Mesodermal cell (in vitro differentiated cells): Measurements from ENCODE around the gene TOGARAM1. TPM values are rescaled to one million over a fixed set of nuclear protein-coding genes. Genes with fewer than 3 reads are reported as not detected.
A peak's percentile ranks its signal among the peaks of the same experiment; 100 is the strongest.

Source experiments
- H3K27ac ChIP-seq: 2 replicates; pipeline ENCODE4 v1.7.0; 2013; ENCODE audit warnings: mild to moderate bottlenecking, low read depth, low read length, moderate library complexity; ENCODE audit not compliant: severe bottlenecking
- H3K36me3 ChIP-seq: 2 replicates; pipeline ENCODE4 v1.7.1; 2013; ENCODE audit warnings: mild to moderate bottlenecking, low read length, moderate library complexity; ENCODE audit not compliant: control insufficient read depth, insufficient read depth
- H3K4me1 ChIP-seq: one replicate; pipeline ENCODE4 v1.7.1; 2013; ENCODE audit warnings: mild to moderate bottlenecking, low read length; ENCODE audit not compliant: insufficient read depth, control insufficient read depth, poor library complexity, severe bottlenecking
- H3K4me3 ChIP-seq: 2 replicates; pipeline ENCODE4 v1.7.0; 2013; ENCODE audit warnings: low read length, control low read depth, mild to moderate bottlenecking; ENCODE audit not compliant: insufficient read depth, poor library complexity, severe bottlenecking; ENCODE audit errors: extremely low read depth
- H3K9me3 ChIP-seq: 2 replicates; pipeline ENCODE4 v1.7.1; 2013; ENCODE audit warnings: mild to moderate bottlenecking, low read length, moderate library complexity; ENCODE audit not compliant: control insufficient read depth
- WGBS, 2 experiments: methylation state at CpG; one replicate each; pipeline ENCODE4 v1.1.5; 2013; ENCODE audit warnings: missing lambda C conversion rate in 2 of 2; ENCODE audit not compliant: insufficient coverage in 2 of 2; 5-methylcytosine and 5-hydroxymethylcytosine counted together
- polyA plus RNA-seq, 2 experiments: library from polyadenylated mRNA; stranded (reverse); fragments of 50-300 nt; gene quantifications; one replicate each; pipeline ENCODE4 v1.2.3, GENCODE V29; 2013

TOGARAM1 gene
- polyA plus RNA-seq (2013, experiment 1 of 2): 8.8 TPM
- 12.4 TPM for polyA plus RNA-seq (2013, experiment 2 of 2)

- WGBS, 2 experiments: 0% methylated on average over 29 to 34 of the region's 37 CpGs
- peak within 1 kb of the TSS; percentile 86 for H3K27ac ChIP-seq
- peak within 1 kb of the TSS; percentile 90 for H3K4me3 ChIP-seq
- peaks cover 3% of the 10 kb centered on the region for H3K36me3 ChIP-seq
- H3K4me1 ChIP-seq: peaks cover 5% of the 10 kb centered on the region
- no peaks in the 10 kb centered on the region for H3K9me3 ChIP-seq
Measured at GRCh38 chr14:44961554-44962333, at the start of gene TOGARAM1, which contains the start of gene KLHL28. Gene TOGARAM1, plus strand, starts transcription at chr14:44962190. Its CDS starts 232 bp downstream, at chr14:44962422. Gene KLHL28, minus strand, starts transcription at chr14:44961947. Its CDS starts 16,019 bp downstream, at chr14:44945928.

- Histone ChIP-seq H3K4me3 (no peak overlapping the region), H3K36me3 (no peaks in the 10 kb centered on the region), H3K4me1 (no peaks in the 10 kb centered on the region), H3K27ac (no peak overlapping the region), H3K9me3 (no peaks in the 10 kb centered on the region)
- 77 to 79% methylated on average over 4 of the region's 4 CpGs for WGBS, 2 experiments
Measured at GRCh38 chr14:44914849-44915248, 47.1 kb upstream of the TOGARAM1 start.

- H3K9me3 ChIP-seq: no peaks in the 10 kb centered on the region
- WGBS, 2 experiments: 95 to 96% methylated on average over 4 of the region's 7 CpGs
- H3K4me3 ChIP-seq: no peak overlapping the region
- no peaks in the 10 kb centered on the region for H3K4me1 ChIP-seq
- H3K36me3 ChIP-seq: no peaks in the 10 kb centered on the region
- no peak overlapping the region for H3K27ac ChIP-seq
Measured at GRCh38 chr14:44928793-44929192, 33.2 kb upstream of the TOGARAM1 start.

- Histone ChIP-seq H3K4me1 (no peaks in the 10 kb centered on the region), H3K4me3 (no peak overlapping the region), H3K36me3 (peaks cover 29% of the 10 kb centered on the region), H3K27ac (no peak overlapping the region), H3K9me3 (no peaks in the 10 kb centered on the region)
- WGBS, 2 experiments: 86 to 100% methylated on average over 1 of the region's 2 CpGs
Measured at GRCh38 chr14:44935155-44935554, 26.8 kb upstream of the TOGARAM1 start.

- Histone ChIP-seq H3K4me1 (no peaks in the 10 kb centered on the region), H3K4me3 (no peak overlapping the region), H3K27ac (no peak overlapping the region), H3K9me3 (no peaks in the 10 kb centered on the region), H3K36me3 (peaks cover 48% of the 10 kb centered on the region)
- WGBS, 2 experiments: 100% methylated on average over 1 to 2 of the region's 2 CpGs
Measured at GRCh38 chr14:44937547-44937946, 24.4 kb upstream of the TOGARAM1 start.

- Histone ChIP-seq H3K4me1 (no peaks in the 10 kb centered on the region), H3K9me3 (no peaks in the 10 kb centered on the region), H3K4me3 (no peak overlapping the region), H3K36me3 (peaks cover 58% of the 10 kb centered on the region), H3K27ac (no peak overlapping the region)
Measured at GRCh38 chr14:44940211-44940610, 21.8 kb upstream of the TOGARAM1 start.

GRCh38 chr14:44940944-44941343 is 21.0 kb upstream of the TOGARAM1 start:
- WGBS, 2 experiments: 91 to 100% methylated on average over 4 to 5 of the region's 6 CpGs
- Histone ChIP-seq H3K36me3 (peaks cover 65% of the 10 kb centered on the region), H3K4me3 (no peak overlapping the region)

GRCh38 chr14:44941591-44941990 is 20.4 kb upstream of the TOGARAM1 start:
- Histone ChIP-seq H3K36me3 (peaks cover 64% of the 10 kb centered on the region), H3K4me1 (no peaks in the 10 kb centered on the region), H3K9me3 (no peaks in the 10 kb centered on the region), H3K27ac (no peak overlapping the region), H3K4me3 (no peak overlapping the region)
- WGBS, 2 experiments: 91 to 97% methylated on average over 1 to 2 of the region's 2 CpGs

More at GRCh38 chr14:44940944-44941343, 21.0 kb upstream of the TOGARAM1 start:
- no peaks in the 10 kb centered on the region for H3K9me3 ChIP-seq
- no peaks in the 10 kb centered on the region for H3K4me1 ChIP-seq
- no peak overlapping the region for H3K27ac ChIP-seq

GRCh38 chr14:44942436-44942835 is 19.6 kb upstream of the TOGARAM1 start:
- no peaks in the 10 kb centered on the region for H3K9me3 ChIP-seq
- H3K36me3 ChIP-seq: peaks cover 60% of the 10 kb centered on the region
- no peaks in the 10 kb centered on the region for H3K4me1 ChIP-seq
- 100% methylated on average over 1 of the region's 1 CpG for WGBS, 2 experiments
- no peak overlapping the region for H3K4me3 ChIP-seq
- no peak overlapping the region for H3K27ac ChIP-seq

- Histone ChIP-seq H3K4me1 (no peaks in the 10 kb centered on the region), H3K9me3 (no peaks in the 10 kb centered on the region), H3K36me3 (peaks cover 46% of the 10 kb centered on the region), H3K27ac (no peak overlapping the region), H3K4me3 (no peak overlapping the region)
Measured at GRCh38 chr14:44944107-44944506, 17.9 kb upstream of the TOGARAM1 start.

GRCh38 chr14:44945264-44945663 is 16.7 kb upstream of the TOGARAM1 start:
- Histone ChIP-seq H3K36me3 (peaks cover 34% of the 10 kb centered on the region), H3K4me1 (no peaks in the 10 kb centered on the region), H3K27ac (no peak overlapping the region), H3K9me3 (no peaks in the 10 kb centered on the region), H3K4me3 (no peak overlapping the region)
- 100% methylated on average over 2 to 3 of the region's 4 CpGs for WGBS, 2 experiments
